GM18505 (cell line): ENCODE measurements around the gene WBP1L.

ENCODE experiments used
- ATAC-seq: cut with Tn5 transposase; IDR thresholded peaks from one replicate; pipeline ENCODE4 v1.9.1; 2021; ENCODE audit not compliant: unreplicated experiment
- POLR2A ChIP-seq: IDR thresholded peaks from 4 replicates; pipeline ENCODE4 v1.6.1; 2011; ENCODE audit warnings: borderline replicate concordance; ENCODE audit not compliant: insufficient read depth, insufficient read length; ENCODE audit errors: extremely low read depth

WBP1L gene

DNA sequence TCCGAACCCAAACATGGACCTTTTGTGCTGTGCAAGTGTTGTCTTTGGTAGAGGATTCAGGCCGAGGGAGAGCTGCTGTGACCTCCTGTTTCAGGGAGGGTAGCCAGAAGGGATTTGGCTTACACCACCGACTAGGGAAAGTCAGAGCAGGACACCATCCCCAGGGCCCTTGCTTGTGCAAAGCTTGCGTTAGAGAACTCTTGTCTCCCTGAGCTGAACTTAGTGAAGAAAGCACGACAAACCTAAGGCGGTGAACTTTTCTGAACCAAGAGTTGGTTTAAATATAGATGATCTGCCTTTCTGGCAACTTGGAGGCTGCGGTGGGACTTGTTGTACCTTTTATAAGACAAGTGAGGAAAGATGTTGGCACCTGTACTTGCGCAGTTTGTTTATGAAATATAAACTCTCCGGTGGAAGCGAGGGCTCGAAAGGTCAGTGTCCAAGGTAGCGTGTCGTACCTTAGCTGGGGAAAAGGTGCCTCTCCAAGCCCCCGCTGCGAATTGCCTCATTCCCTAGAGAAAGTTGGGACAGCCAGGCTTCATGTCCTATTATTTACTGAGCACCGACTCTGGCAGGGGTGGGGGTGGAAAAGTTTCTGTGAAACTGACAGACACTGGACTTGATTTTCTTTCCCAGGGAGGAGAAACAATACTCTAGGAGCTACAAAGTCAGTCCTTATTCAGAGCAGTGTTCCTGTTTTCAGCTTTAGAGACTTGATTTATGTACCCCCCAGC lies 31.6 kb downstream of the WBP1L start:
- ATAC-seq = no peak

DNA sequence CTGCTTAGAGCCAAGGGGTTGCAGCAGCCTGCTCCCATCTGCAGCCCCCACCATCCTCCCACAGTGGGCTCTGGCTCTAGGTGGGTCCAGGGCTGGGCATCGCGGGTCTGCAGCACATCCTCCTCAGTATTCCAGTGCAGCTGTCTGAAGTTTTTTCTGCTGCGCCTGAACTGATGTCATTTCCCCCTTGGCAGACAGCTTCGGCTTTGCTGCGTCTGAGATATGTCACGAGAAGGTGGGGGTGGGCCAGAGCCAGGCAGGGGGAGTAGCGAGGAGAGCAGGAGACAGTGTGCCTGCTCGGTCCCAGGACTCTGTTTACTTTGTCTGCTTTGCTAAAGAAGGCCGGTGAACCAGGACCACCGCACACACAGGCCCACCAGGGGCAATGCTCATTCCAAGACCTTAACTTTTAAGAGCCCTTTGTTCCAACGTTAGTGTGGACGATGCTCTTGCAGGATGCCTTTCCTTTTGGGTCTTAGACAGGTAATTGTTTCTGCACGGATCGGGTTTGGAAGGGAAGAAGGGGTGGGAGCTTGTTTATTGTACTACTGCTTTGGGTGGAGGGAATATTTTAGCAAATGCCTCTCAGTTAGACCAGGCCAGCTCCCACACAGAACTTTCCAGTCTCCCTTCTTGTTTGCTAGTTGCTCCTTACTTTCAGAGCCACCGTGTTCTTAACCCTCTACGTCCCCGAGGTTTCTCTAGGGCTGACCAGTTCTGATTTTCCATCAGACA lies 32.4 kb downstream of the WBP1L start:
- no peak for TF ChIP-seq POLR2A
- ATAC-seq = no peak

More for the DNA sequence above, 31.6 kb downstream of the WBP1L start:
- no peak for TF ChIP-seq POLR2A

DNA sequence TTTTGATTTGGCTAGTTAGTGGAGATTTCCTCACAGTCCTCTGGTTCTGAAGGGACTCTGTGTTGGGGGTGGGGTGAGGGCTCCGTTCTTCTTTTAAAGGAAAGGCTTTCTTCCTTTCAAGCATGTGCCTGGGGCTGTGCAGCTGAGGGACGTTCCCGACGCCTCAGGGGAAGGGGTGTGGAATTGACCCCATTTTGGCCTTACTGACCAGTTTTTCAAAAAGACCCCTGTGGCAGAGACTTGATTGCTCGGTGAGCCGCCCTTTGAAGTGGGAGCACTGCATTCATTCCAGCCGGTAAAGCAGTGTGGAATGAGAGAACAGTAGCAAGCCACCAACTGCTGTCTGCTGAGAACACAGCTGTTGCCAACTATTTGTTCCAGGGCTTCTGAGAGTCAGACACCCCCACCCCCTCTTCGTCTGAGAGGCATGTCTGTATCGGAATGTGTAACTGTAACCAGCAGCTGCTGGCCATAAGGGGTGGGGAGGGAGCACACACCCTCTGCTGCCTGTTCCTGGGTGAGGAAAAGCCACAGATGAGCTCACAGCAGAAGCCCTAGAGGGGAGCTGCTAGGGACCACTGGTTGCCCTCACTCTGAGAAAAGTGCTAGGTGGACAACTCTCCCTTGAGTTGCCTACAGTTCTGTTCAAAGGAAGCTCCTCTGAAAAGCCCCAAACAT lies 33.2 kb downstream of the WBP1L start:
- ATAC-seq = no peak
- no peak for TF ChIP-seq POLR2A

DNA sequence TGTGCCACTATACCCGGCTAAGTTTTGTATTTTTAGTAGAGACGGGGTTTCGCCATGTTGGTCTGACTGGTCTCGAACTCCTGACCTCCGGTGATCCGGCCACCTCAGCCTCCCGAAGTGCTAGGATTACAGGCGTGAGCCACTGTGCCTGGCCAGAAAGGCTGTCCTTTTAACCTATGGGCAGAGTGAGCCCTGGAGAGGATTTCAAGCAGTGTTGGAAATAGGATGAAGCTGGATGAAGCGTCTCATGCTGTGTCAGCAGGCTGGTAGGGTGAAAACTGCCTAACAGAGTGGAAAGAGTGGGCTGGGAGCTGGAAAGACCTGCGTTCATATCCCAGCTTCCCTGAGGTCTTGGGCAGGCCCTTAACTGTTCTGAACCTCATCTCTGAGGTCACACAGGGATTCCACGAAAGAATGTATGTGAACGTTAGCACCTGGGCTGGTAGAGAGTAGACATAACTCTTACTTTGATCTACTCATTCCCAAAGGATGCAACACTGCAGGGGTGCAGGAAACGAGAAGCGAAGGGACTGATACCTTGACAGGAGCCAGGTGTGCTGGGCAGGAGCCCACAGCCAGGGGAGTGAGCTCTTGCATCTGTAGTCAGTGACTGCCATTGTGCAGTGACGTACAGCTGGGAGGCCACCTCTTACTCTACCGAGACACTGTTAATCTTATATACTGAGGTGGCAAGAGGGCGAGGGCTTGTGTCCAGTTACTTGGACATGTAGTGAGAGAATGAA lies 34.1 kb downstream of the WBP1L start:
- ATAC-seq = no peak
- TF ChIP-seq POLR2A = no peak

DNA sequence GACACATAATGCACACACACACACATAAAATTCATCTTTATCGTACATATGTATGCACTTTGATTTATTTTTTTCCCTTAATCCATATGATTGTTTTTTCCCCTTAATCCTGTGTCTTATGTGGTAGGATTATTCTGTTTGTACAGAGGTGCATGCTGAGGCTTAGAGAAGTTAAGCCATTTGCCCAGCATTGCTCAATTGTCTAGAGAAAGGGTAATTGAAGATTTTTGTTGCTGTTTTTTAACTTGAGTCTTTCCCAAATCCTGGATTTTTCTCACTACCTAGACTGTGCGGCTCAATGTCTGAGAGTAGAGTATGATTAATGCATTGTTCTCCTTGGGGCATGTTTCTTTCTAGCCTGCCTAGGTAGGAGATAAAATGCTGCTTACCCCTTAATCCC lies 35.0 kb downstream of the WBP1L start:
- TF ChIP-seq POLR2A = no peak
- ATAC-seq = no peak

DNA sequence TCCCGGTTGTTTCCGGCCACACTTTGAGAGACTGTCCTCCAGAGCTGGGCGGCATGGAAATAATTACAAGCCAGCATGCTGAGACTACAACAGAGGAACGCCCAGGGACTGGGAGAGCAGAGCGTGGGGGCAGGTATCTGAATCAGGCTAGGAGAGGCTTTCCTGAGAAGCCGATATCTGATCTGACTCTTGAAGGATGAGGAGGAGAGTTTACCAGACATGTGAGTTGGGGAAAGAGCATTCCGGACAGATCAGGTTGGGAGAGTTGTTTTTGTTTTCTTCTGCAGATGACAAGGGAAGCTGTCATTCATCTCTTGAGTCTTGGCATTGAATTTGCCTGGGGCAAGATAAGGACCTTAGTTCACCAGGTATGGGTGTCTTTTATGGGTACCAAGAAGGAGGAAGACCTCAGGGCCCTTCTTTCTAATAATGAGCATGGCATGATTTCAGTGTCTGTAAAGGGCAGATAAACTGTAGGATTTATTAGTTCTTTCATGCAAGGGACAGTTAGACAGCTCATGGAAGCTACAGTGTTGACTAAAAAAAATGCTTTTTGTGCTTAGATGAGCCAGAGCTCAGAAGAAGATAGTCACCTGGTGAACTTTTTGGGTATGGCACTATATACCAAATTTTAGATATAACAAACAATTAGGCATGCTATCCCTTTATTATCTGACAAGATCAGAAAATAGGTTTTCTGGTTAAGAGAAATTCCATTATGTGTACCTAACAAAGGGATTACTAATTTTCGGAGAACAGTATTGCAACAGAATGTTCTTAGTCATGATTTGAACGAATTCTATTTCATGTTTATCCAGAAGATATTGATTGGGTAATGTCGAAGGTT lies 36.2 kb downstream of the WBP1L start:
- no peak for ATAC-seq
- TF ChIP-seq POLR2A = no peak

DNA sequence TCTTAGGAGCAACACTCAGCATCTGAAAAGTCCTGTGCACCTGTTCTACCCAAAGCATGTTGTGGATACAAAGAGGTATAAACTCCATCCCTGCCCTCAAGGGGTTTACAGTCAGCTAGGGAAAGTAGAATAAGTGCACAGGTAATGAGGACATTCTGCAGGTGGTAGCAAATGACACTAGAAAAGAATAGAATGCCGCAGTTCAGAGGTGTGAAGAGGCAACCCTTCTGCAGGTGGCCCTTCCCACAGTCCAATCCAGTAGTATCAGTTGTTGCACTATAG lies 36.7 kb downstream of the WBP1L start:
- ATAC-seq = no peak
- TF ChIP-seq POLR2A = no peak

DNA sequence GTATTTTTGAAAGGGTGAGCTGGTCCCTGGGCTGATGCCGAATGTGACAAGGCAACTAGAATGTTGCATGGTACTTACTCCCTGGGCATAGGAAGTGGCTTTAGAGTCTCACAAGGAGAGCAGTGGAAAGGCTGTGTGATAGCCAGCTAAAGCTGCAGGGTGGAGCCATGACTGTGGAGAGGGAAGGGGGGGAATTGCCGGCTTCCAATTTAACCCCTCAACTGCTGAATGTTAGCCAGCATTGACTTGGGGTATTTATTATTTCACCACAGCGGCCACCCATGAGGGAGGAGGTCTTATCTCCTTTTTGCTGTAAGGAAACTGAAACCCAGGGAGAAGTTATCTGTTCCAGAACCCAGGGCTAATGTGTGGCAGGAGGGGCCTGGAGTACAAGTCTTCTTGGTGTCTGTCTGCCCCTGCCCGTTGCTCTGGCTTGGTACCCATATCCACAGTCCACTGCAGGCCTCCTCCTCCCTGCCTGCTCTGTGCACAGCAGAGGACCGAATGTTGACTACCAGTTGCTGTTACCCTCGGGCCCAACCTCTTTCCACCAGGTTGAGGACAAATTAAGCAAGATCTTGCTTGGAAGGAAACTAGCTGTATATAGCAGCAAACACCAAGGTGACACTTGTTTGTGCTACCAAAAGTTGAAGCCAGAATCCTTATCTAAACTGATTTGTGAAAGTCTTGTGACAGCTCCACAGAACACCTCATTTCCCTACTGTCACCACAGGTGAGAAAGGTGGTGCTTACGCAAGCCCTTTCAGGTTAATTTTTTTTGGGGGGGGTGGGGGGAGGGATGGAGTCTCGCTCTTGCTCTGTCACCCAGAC lies 37.6 kb downstream of the WBP1L start:
- no peak for ATAC-seq
- no peak for TF ChIP-seq POLR2A

DNA sequence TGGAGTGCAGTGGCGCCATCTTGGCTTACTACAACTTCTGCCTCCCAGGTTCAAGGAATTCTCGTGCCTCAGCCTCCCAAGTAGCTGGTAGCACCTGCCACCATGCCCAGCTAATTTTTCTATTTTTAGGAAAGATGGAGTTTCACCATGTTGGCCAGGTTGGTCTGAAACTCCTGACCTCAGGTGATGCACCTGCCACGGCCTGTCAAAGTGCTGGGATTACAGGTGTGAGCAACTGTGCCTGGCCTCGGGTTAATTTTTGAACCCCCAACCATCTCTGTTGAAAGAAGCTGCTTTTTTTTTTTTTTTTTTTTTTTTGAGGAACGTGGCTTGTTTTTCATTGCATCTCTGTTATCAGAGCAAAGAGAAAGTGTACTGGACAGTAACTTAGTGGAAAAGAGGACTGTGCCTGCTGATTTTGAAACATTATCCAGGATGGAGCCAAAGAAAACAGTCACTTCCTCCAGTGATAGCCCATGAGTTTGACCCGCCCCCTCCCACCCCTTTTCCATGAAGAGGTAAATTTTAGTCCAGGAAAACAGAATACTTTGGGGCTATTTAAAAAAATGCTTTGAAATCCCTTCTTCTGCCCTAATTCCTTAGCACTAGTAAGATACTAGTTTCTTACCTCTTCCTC lies 38.3 kb downstream of the WBP1L start:
- TF ChIP-seq POLR2A = no peak
- no peak for ATAC-seq

DNA sequence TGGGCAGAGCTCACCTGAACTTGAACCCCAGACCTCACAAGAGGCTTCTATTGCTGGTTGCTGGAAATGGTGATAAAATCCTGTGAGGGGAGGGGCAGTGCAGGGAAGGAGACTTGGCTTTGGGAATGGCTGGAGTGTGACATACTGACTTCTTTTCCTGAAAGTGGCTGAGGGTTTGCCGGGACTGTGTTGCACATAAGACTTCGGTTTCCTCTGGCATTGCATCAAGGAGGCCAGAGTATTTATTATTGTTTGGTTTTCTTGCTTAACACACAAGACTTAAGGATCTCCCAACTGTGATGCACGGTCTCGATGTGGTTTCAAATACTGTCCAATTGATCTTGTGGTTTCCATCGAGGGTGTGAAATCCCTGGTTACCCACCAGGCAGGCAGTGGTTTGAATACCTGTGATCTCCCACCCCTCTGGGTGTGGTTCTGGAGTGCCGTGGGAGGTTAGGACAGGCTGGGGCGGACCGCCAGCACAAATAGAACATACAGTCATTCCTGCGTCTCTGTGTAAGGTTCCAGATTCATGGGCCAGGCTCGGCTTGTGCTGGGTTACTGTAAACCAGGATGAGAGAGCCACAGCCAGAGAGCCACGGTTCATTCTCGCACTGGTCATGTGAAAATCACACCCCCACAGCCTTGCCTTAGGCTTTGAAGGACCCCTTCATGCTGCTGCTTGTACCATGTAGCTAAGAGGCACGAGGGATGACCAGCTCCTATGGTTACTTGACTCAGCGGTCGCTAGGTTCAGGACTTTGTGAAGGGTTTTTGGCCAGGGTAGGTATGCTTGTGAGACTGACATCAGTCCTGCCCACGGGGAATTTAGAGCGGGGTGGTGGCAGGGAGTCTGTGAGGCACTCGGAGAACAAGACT lies 39.2 kb downstream of the WBP1L start:
- no peak for ATAC-seq
- TF ChIP-seq POLR2A = no peak

DNA sequence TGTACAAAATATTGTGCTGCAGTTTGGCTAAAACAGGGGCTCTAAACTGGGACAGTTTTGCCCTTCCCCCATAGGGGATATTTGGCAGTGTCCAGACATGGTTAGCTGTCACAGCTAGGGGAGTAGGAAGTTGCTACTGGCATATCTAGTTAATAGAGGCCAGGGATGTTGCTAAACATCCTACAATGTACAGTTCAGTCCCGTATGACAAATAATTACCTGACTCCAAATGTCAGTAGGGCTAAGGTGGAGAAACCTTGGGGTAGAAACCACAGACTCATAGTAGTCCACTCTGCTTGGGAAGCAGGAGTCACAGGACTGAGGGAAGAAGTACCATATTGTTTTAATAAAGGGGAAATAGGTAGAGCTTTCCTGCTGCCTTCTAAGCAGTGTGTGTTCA lies 39.8 kb downstream of the WBP1L start:
- no peak for ATAC-seq
- TF ChIP-seq POLR2A = no peak

DNA sequence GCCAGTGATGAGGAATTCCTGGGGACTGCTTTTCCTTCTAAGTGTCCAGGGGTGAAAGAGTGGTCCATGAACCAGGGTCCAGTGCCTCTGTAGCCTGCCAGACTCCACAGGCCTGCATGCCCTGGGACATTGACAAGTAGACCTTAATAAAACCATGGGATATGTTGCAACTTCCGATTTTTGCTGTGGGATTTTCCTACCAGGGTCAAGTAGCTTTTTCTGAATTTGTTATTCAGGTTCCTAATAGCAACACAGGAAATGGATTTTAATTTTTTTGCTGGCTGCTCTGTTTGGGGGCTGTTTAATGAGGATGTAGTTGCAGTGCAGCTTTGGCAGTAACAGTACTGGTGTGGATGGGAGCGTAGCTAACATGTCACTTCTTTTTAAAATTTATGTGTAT lies 42.1 kb downstream of the WBP1L start:
- no peak for ATAC-seq
- TF ChIP-seq POLR2A = no peak
